Ovary (tissue), 9 donors: ENCODE measurements around the gene GRXCR2. TPM values are rescaled to one million over a fixed set of nuclear protein-coding genes. Genes with fewer than 3 reads are reported as not detected.

ENCODE experiments used
- DNase-seq, 5 donors: peaks; one replicate each; pipeline ENCODE4 v3.0.0-alpha.2; 2019 to 2020
- H3K27ac ChIP-seq, 2 donors: fragments of 200-600 bp; one replicate each; pipeline versions ENCODE4 v1.5.1 to v1.8.0; 2019 to 2022
- H3K27me3 ChIP-seq: fragments of 200-600 bp; one replicate; pipeline ENCODE4 v1.8.0; 2022
- H3K36me3 ChIP-seq: fragments of 200-600 bp; sonication (generic); one replicate; pipeline ENCODE4 v1.5.1; 2019
- H3K4me1 ChIP-seq: one replicate; pipeline ENCODE4 v1.8.1; 2013; ENCODE audit warnings: mild to moderate bottlenecking, moderate library complexity; ENCODE audit not compliant: insufficient read depth
- H3K4me3 ChIP-seq: fragments of 200-600 bp; sonication (generic); one replicate; pipeline ENCODE4 v1.5.1; 2017
- H3K9me3 ChIP-seq, 2 donors: fragments of 200-600 bp in 1 of 2; sonication (generic) in 1 of 2; one replicate each; pipeline versions ENCODE4 v1.5.1 to v1.8.1; 2013 to 2019; ENCODE audit warnings: mild to moderate bottlenecking in 1 of 2, moderate library complexity in 1 of 2
- CTCF ChIP-seq, 3 donors: fragments of 450-650 bp in 2 of 3; fragments of 200-600 bp in 1 of 3; IDR thresholded peaks; one replicate each; pipeline versions ENCODE4 v1.5.1 to v1.8.0; 2016 to 2022; ENCODE audit warnings: antibody characterized with exemption in 3 of 3, mild to moderate bottlenecking in 1 of 3
- EP300 ChIP-seq: sonication (generic); formaldehyde crosslinking; IDR thresholded peaks from one replicate; pipeline ENCODE4 v1.6.1; 2017; ENCODE audit warnings: antibody characterized with exemption
- POLR2A ChIP-seq: fragments of 450-650 bp; IDR thresholded peaks from one replicate; pipeline ENCODE4 v1.6.1; 2017; ENCODE audit warnings: antibody characterized with exemption, mild to moderate bottlenecking, moderate library complexity
- WGBS, 3 donors: extraction: QIAGEN DNeasy Blood & Tissue Kit in 1 of 3; methylation state at CpG; one replicate each; pipeline versions ENCODE4 v1.1.5 to v1.1.7; 2013 to 2017; 5-methylcytosine and 5-hydroxymethylcytosine counted together
- intact Hi-C, 4 donors: fragments of 100-400 bp; cut with DNase I; formaldehyde crosslinking; loops; one replicate each; pipeline versions ENCODE4 v1.11.0 to v1.15.1; 2022 to 2023
- polyA plus RNA-seq, 2 donors: library from polyadenylated mRNA; stranded (reverse); fragments of 200-250 nt in 1 of 2; fragments of 350-450 nt in 1 of 2; fragmentation: Illumina TruSeq in 1 of 2; extraction: RNeasy Lipid Tissue Mini Kit (QIAGEN cat#74804) in 1 of 2; gene quantifications; one replicate each; pipeline ENCODE4 v1.2.3, GENCODE V29; 2013 to 2014
- total RNA-seq, 7 donors: library from RNA; depleted of rRNA in 2 of 7; stranded (reverse); fragments of >200 nt in 2 of 7; fragmentation: NEBNext Ultra II Directional in 3 of 7; extraction: Animal tissue kit (Norgen Biotek cat#: 25700) in 3 of 7; gene quantifications; one replicate each; pipeline versions ENCODE4 v1.1.0 to v1.2.4, GENCODE V29; 2016 to 2023
- donor health status: DM: no; HTN: no; CAD: no; lungs with moderate emphysema.
- donor health status: DM: no; HTN: no; CAD: no.
- donor health status: Bipolar disorder and iron deficiency.
- donor health status: DM: yes; HTN: yes; CAD: no.
- donor health status: DM: no; HTN: no; CAD: no.
- donor health status: DM: yes; HTN: yes; CAD: no.

GRXCR2 gene
- total and polyA plus RNA-seq, 9 donors = not detected

GRCh38 chr5:145863003-145863402, 9.8 kb downstream of the GRXCR2 start:
- Histone ChIP-seq H3K9me3 (no peaks in the 10 kb centered on the region), H3K27ac (no peak overlapping the region), H3K27me3 (no peaks in the 10 kb centered on the region), H3K4me3 (no peak overlapping the region), H3K36me3 (no peaks in the 10 kb centered on the region), H3K4me1 (peaks cover 3% of the 10 kb centered on the region)
- TF ChIP-seq POLR2A (no peak), CTCF (IDR thresholded peaks at IDR 0.05) (no peak), EP300 (no peak)
- no peak for DNase-seq
- WGBS, 3 donors = 80 to 89% (median 84%) methylated on average over 3 of the region's 3 CpGs
- intact Hi-C loops = no loop called here

- TF ChIP-seq EP300 = no peak
- TF ChIP-seq CTCF (IDR thresholded peaks at IDR 0.05) = no peak
- TF ChIP-seq POLR2A = no peak
- Histone ChIP-seq H3K4me3 (no peak overlapping the region), H3K9me3 (no peaks in the 10 kb centered on the region), H3K27me3 (no peaks in the 10 kb centered on the region), H3K36me3 (no peaks in the 10 kb centered on the region), H3K27ac (no peak overlapping the region), H3K4me1 (peaks cover 3% of the 10 kb centered on the region)
- WGBS, 3 donors = 50 to 78% (median 54%) methylated on average over 3 of the region's 3 CpGs
- intact Hi-C loops = no loop called here
- DNase-seq = no peak
Measured at GRCh38 chr5:145859897-145860296, 12.9 kb downstream of the GRXCR2 start.

- intact Hi-C loops = no loop called here
- Histone ChIP-seq H3K36me3 (no peaks in the 10 kb centered on the region), H3K9me3 (no peaks in the 10 kb centered on the region), H3K4me1 (peaks cover 3% of the 10 kb centered on the region), H3K27me3 (no peaks in the 10 kb centered on the region), H3K27ac (no peak overlapping the region), H3K4me3 (no peak overlapping the region)
- 59 to 67% (median 67%) methylated on average over 6 of the region's 6 CpGs for WGBS, 3 donors
- TF ChIP-seq EP300 = no peak
- TF ChIP-seq CTCF (IDR thresholded peaks at IDR 0.05) = no peak
- no peak for TF ChIP-seq POLR2A
- DNase-seq = no peak
Measured at GRCh38 chr5:145859453-145859852, 13.4 kb downstream of the GRXCR2 start.

- H3K4me1 ChIP-seq = peaks cover 3% of the 10 kb centered on the region
- H3K27me3 ChIP-seq = no peaks in the 10 kb centered on the region
- no peaks in the 10 kb centered on the region for H3K9me3 ChIP-seq
- TF ChIP-seq EP300 = no peak
- no peak for TF ChIP-seq CTCF (IDR thresholded peaks at IDR 0.05)
- no peak for TF ChIP-seq POLR2A
- H3K36me3 ChIP-seq = no peaks in the 10 kb centered on the region
- WGBS, 3 donors = 30 to 35% (median 31%) methylated on average over 4 of the region's 4 CpGs
- no peak for DNase-seq
- intact Hi-C loops = no loop called here
- H3K4me3 ChIP-seq = no peak overlapping the region
- H3K27ac ChIP-seq = no peak overlapping the region
Measured at GRCh38 chr5:145858959-145859358, 13.9 kb downstream of the GRXCR2 start.
